NCI-H69 (cell line): Measurements from ENCODE around the gene VSTM2A.
A peak's percentile ranks its signal among the peaks of the same experiment; 100 is the strongest.
"Not testable (repeated sequence)": the region's sequence is repeated elsewhere in the genome, so short reads cannot be mapped to it uniquely, and the experiment has no call there.

Experiments used
- DNase-seq: peaks from one replicate; lab custom pipeline; 2025; lab: John Stamatoyannopoulos, UW

VSTM2A gene

GRCh38 chr7:54541669-54542625 is at the start of gene VSTM2A:
VSTM2A (plus strand) TSS chr7:54542375; CDS start chr7:54542731, 356 bp downstream.
- peak; percentile 93 for DNase-seq

DNA sequence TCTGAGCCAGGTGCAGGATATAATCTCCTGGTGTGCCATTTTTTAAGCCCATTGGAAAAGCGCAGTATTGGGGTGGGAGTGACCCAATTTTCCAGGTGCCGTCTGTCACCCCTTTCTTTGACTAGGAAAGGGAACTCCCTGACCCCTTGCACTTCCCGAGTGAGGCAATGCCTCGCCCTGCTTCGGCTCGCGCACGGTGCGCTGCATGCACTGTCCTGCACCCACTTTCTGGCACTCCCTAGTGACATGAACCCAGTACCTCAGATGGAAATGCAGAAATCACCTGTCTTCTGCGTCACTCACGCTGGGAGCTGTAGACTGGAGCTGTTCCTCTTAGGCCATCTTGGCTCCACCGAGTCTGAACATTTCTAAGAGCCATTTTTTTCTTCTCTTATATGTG is 37.6 kb upstream of the VSTM2A start:
- DNase-seq: not testable (repeated sequence)

- no peak for DNase-seq
These were observed 12.6 kb upstream of the VSTM2A start for GRCh38 chr7:54529568-54529967.

DNA sequence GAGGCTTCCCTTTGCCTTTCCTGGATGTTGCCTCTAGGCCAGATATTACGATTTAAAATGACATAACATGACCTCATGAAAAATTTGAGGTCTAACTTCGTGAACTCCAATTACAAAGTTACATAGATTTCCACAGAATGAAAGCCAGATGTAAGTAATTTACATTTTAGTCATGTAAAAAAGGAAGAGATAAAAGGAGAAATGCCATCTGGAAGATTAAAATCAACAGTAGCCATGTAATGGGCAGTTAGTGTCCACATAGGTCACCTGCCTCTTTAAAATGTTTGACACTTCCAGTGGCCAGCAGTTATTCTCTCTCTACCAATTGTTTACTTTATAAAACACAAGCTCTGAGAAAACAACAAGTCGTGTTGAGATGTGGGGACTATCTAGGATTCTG is 4.1 kb upstream of the VSTM2A start:
- DNase-seq: no peak

DNA sequence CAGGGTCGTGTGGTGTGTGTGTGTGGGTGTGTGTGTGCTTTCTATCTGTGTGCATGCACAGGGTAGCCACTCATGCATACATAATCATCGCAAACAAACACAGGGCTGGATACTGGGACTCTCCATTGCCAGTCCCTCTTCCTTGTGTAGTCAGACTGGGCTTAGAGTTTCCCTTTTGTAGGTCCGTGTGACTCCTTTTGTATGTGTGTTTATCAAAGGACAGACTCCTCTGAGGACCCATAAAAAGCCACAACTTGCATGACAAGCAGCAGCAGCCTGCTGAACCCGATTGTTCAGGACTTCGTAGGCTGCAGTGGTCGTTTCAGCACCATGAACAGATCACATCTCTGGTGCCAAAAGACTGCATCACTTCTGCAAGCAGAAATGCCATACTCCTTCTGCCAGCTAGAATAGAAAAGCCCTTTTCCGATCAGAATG is 895 bp downstream of the VSTM2A start:
- peak; percentile 80 for DNase-seq

GRCh38 chr7:54544149-54544526 is 2.0 kb downstream of the VSTM2A start:
- DNase-seq: peak; percentile 32

- DNase-seq: peak; percentile 51
These were observed 2.5 kb downstream of the VSTM2A start for GRCh38 chr7:54544527-54545240.

DNA sequence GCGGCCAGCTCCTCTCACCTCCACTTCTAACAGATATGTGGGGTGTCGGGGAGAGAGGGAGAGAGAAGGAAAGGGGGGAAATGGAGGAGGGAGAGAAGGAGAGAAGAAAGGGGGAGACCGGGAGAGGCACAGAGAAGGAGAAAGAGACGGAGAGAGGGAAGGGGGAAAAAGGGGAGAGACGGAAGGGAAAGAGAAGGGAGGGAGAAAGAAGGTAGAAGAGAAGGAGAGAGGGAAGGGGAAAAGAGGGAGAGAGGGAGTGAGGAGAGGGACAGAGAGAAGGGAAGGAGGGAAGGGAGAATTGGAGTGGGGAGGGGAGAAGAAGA is 3.0 kb downstream of the VSTM2A start:
- no peak for DNase-seq

GRCh38 chr7:54546081-54546985 is 4.2 kb downstream of the VSTM2A start:
- DNase-seq: peak; percentile 79

DNA sequence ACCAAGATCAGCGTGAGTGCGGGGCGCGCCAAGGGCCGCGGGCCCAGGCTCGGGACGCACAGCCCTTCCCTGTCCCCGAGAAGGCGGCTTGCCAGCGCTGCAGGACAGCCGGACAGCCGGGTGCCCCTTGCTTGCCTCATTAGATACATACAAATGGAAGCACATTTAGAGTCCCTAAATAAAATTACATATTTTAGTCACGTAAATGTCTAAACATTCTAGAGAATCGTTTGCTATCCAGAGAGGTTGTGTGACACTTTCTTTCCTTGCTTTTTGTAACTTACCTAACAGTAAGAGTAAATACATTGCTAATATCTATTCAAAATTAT is 4.8 kb downstream of the VSTM2A start:
- DNase-seq: no peak

GRCh38 chr7:54550471-54550870 is 8.3 kb downstream of the VSTM2A start:
- DNase-seq: peak; percentile 32

DNA sequence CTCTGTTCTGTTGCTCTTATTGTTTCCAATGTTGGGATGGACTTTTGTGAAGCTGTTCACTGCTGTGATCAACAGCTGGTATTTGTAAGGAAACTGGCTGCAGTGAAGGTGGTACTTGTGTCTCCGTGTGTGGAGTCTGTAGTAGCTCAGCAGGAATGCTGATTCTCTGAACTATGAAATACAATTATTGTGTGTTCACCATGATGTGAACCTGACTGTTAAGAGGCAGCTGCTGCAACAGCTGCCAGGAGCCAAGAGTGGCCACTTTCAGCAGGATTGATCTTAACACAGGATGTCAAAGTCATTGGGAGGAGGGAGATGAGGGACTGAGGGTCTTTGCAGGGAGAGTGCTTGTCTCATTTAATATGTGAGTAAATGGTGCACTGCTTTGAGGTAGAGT is 13.9 kb downstream of the VSTM2A start:
- peak; percentile 57 for DNase-seq

DNA sequence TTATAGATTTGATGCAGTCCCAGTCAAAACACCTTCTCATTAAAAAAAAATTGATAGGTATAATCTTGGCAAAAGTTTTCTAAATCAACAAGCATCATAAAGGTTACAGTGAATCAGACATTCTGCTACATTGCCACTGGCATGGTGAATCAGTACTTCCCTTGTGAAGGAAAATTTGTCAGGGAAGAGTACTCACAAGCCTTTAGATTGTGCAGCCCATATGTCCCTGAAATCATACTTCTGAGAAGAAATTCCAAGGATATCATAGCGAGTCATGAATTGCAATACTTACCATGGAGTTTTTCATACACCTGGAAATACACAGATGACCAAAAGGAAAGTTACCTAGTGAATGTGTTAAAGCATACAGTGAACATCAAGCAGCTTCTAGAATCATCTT is 17.2 kb downstream of the VSTM2A start:
- no peak for DNase-seq

- DNase-seq: no peak
These were observed 18.0 kb downstream of the VSTM2A start for GRCh38 chr7:54560198-54560597.

- no peak for DNase-seq
These were observed 18.5 kb downstream of the VSTM2A start for GRCh38 chr7:54560723-54561122.

GRCh38 chr7:54563329-54563916 is 21.2 kb downstream of the VSTM2A start:
- DNase-seq: peak; percentile 28

DNA sequence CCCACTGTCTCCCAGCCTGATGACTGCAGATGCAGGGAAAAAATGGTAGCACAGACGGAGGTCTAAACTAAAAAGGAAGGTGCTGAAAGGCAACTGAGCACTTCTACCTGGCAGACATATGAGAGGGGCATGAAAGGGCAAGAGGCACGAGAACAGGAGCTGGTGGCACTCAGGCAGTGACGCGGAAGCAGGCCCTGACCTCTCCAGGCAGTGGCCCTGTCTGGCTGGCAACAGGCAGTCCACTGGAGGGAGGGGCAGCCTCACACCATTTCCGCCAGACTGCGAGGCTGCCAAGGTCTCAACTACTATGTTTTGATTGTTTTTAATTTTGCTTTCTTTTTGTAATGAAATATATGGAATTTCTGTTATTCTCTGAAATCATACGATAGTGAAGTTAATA is 23.3 kb downstream of the VSTM2A start:
- DNase-seq: no peak

DNA sequence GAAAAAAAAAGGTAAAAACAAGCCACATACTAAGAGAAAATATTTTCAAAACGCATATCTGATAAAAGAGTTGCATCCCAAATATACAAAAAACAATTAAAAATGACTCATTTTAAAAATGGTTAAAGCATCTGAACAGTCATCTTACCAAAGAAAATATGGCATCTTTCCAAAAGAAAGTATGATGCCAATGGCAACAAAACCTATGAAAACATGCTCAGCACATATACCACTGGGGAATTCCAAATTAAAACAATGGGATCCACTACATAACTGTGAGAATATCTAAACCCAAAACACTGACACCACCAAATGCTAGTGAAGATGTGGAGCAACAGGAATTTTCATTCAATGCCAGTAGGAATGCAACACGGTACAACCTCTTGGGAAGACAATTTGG is 39.3 kb downstream of the VSTM2A start:
- DNase-seq: no peak

- DNase-seq: no peak
These were observed 49.5 kb downstream of the VSTM2A start for GRCh38 chr7:54591404-54592386.

- DNase-seq: no peak
These were observed 54.6 kb downstream of the VSTM2A start for GRCh38 chr7:54596747-54597146.

DNA sequence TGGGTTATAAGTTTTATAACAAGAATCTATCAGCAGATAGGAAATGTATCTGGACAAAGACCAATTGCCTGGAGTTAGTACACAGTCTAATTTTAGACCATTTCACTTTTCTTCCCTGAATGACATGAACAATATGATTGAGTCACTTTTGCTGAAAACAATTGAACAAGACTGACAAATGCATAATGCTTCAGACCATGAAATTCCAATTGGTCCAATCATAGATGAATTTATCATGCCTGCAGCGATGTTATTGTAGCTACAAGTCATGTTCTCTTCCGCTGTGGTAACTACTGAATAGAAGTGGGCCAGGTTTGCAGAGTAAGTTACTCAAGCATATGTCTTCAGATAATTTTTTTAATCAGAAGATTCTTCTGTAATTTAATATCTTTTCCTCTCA is 73.4 kb downstream of the VSTM2A start:
- DNase-seq: no peak
